ENCODE results near the gene RGL4.

The RGL4 gene

GRCh38 chr22:23684026-23684425 lies 6.8 kb upstream of the RGL4 start:
- H3K9ac ChIP-seq (ENCODE audit: low read length), result no peak overlapping the region
- no peaks in the 10 kb centered on the region for H3K27me3 ChIP-seq (ENCODE audit: control insufficient read depth, insufficient read depth, low read length)
- H3K4me3 ChIP-seq (ENCODE audit: low read length), result no peak overlapping the region
- peaks cover 23% of the 10 kb centered on the region for H3K36me3 ChIP-seq (ENCODE audit: control insufficient read depth, insufficient read depth, low read length)
- no peaks in the 10 kb centered on the region for H3K4me1 ChIP-seq (ENCODE audit: control insufficient read depth, insufficient read depth, low read length)
- no peak overlapping the region for H3K27ac ChIP-seq (ENCODE audit: low read depth, low read length)

GRCh38 chr22:23684561-23685031 lies 6.2 kb upstream of the RGL4 start:
- no peak overlapping the region for H3K9ac ChIP-seq (ENCODE audit: low read length)
- no peak overlapping the region for H3K27ac ChIP-seq (ENCODE audit: low read depth, low read length)
- H3K4me1 ChIP-seq (ENCODE audit: control insufficient read depth, insufficient read depth, low read length), result no peaks in the 10 kb centered on the region
- H3K4me3 ChIP-seq (ENCODE audit: low read length), result no peak overlapping the region
- peaks cover 22% of the 10 kb centered on the region for H3K36me3 ChIP-seq (ENCODE audit: control insufficient read depth, insufficient read depth, low read length)
- H3K27me3 ChIP-seq (ENCODE audit: control insufficient read depth, insufficient read depth, low read length), result no peaks in the 10 kb centered on the region

- Histone ChIP-seq H3K4me3 (ENCODE audit: low read length) (no peak overlapping the region), H3K27ac (ENCODE audit: low read depth, low read length) (no peak overlapping the region), H3K9ac (ENCODE audit: low read length) (no peak overlapping the region), H3K4me1 (ENCODE audit: control insufficient read depth, insufficient read depth, low read length) (no peaks in the 10 kb centered on the region), H3K27me3 (ENCODE audit: control insufficient read depth, insufficient read depth, low read length) (no peaks in the 10 kb centered on the region), H3K36me3 (ENCODE audit: control insufficient read depth, insufficient read depth, low read length) (peaks cover 18% of the 10 kb centered on the region)
These were observed 5.5 kb upstream of the RGL4 start for GRCh38 chr22:23685205-23685784.

- H3K9ac ChIP-seq (ENCODE audit: low read length), result no peak overlapping the region
- no peak overlapping the region for H3K4me3 ChIP-seq (ENCODE audit: low read length)
- H3K36me3 ChIP-seq (ENCODE audit: control insufficient read depth, insufficient read depth, low read length), result peaks cover 14% of the 10 kb centered on the region
- H3K27me3 ChIP-seq (ENCODE audit: control insufficient read depth, insufficient read depth, low read length), result no peaks in the 10 kb centered on the region
- no peak overlapping the region for H3K27ac ChIP-seq (ENCODE audit: low read depth, low read length)
- H3K4me1 ChIP-seq (ENCODE audit: control insufficient read depth, insufficient read depth, low read length), result no peaks in the 10 kb centered on the region
These were observed 4.3 kb upstream of the RGL4 start for GRCh38 chr22:23686416-23687024.

GRCh38 chr22:23688121-23688520 lies 2.7 kb upstream of the RGL4 start:
- no peak overlapping the region for H3K4me3 ChIP-seq (ENCODE audit: low read length)
- no peak overlapping the region for H3K9ac ChIP-seq (ENCODE audit: low read length)
- no peaks in the 10 kb centered on the region for H3K4me1 ChIP-seq (ENCODE audit: control insufficient read depth, insufficient read depth, low read length)
- no peak overlapping the region for H3K27ac ChIP-seq (ENCODE audit: low read depth, low read length)
- H3K27me3 ChIP-seq (ENCODE audit: control insufficient read depth, insufficient read depth, low read length), result no peaks in the 10 kb centered on the region
- peaks cover 5% of the 10 kb centered on the region for H3K36me3 ChIP-seq (ENCODE audit: control insufficient read depth, insufficient read depth, low read length)

GRCh38 chr22:23688571-23688970 lies 2.2 kb upstream of the RGL4 start:
- no peak overlapping the region for H3K9ac ChIP-seq (ENCODE audit: low read length)
- no peaks in the 10 kb centered on the region for H3K27me3 ChIP-seq (ENCODE audit: control insufficient read depth, insufficient read depth, low read length)
- peaks cover 1% of the 10 kb centered on the region for H3K36me3 ChIP-seq (ENCODE audit: control insufficient read depth, insufficient read depth, low read length)
- H3K27ac ChIP-seq (ENCODE audit: low read depth, low read length), result no peak overlapping the region
- H3K4me3 ChIP-seq (ENCODE audit: low read length), result no peak overlapping the region
- no peaks in the 10 kb centered on the region for H3K4me1 ChIP-seq (ENCODE audit: control insufficient read depth, insufficient read depth, low read length)

GRCh38 chr22:23689414-23689813 lies 1.4 kb upstream of the RGL4 start:
- no peaks in the 10 kb centered on the region for H3K4me1 ChIP-seq (ENCODE audit: control insufficient read depth, insufficient read depth, low read length)
- H3K27me3 ChIP-seq (ENCODE audit: control insufficient read depth, insufficient read depth, low read length), result no peaks in the 10 kb centered on the region
- peaks cover 4% of the 10 kb centered on the region for H3K36me3 ChIP-seq (ENCODE audit: control insufficient read depth, insufficient read depth, low read length)
- H3K4me3 ChIP-seq (ENCODE audit: low read length), result no peak overlapping the region
- H3K9ac ChIP-seq (ENCODE audit: low read length), result no peak overlapping the region
- H3K27ac ChIP-seq (ENCODE audit: low read depth, low read length), result no peak overlapping the region

GRCh38 chr22:23691748-23692423 lies 1.1 kb downstream of the RGL4 start:
- Histone ChIP-seq H3K9ac (ENCODE audit: low read length) (no peak overlapping the region), H3K4me3 (ENCODE audit: low read length) (no peak overlapping the region), H3K36me3 (ENCODE audit: control insufficient read depth, insufficient read depth, low read length) (peaks cover 10% of the 10 kb centered on the region), H3K27ac (ENCODE audit: low read depth, low read length) (no peak overlapping the region), H3K4me1 (ENCODE audit: control insufficient read depth, insufficient read depth, low read length) (no peaks in the 10 kb centered on the region), H3K27me3 (ENCODE audit: control insufficient read depth, insufficient read depth, low read length) (no peaks in the 10 kb centered on the region)

GRCh38 chr22:23692598-23693291 lies 1.9 kb downstream of the RGL4 start:
- Histone ChIP-seq H3K36me3 (ENCODE audit: control insufficient read depth, insufficient read depth, low read length) (peaks cover 10% of the 10 kb centered on the region), H3K9ac (ENCODE audit: low read length) (no peak overlapping the region), H3K4me3 (ENCODE audit: low read length) (no peak overlapping the region), H3K27me3 (ENCODE audit: control insufficient read depth, insufficient read depth, low read length) (no peaks in the 10 kb centered on the region), H3K27ac (ENCODE audit: low read depth, low read length) (no peak overlapping the region), H3K4me1 (ENCODE audit: control insufficient read depth, insufficient read depth, low read length) (no peaks in the 10 kb centered on the region)

- Histone ChIP-seq H3K9ac (ENCODE audit: low read length) (no peak overlapping the region), H3K27me3 (ENCODE audit: control insufficient read depth, insufficient read depth, low read length) (no peaks in the 10 kb centered on the region), H3K4me1 (ENCODE audit: control insufficient read depth, insufficient read depth, low read length) (no peaks in the 10 kb centered on the region), H3K4me3 (ENCODE audit: low read length) (no peak overlapping the region), H3K27ac (ENCODE audit: low read depth, low read length) (no peak overlapping the region), H3K36me3 (ENCODE audit: control insufficient read depth, insufficient read depth, low read length) (peaks cover 13% of the 10 kb centered on the region)
These were observed 3.3 kb downstream of the RGL4 start for GRCh38 chr22:23693979-23694680.

GRCh38 chr22:23695141-23695540 lies 4.3 kb downstream of the RGL4 start:
- no peak overlapping the region for H3K27ac ChIP-seq (ENCODE audit: low read depth, low read length)
- H3K27me3 ChIP-seq (ENCODE audit: control insufficient read depth, insufficient read depth, low read length), result no peaks in the 10 kb centered on the region
- peaks cover 14% of the 10 kb centered on the region for H3K36me3 ChIP-seq (ENCODE audit: control insufficient read depth, insufficient read depth, low read length)
- H3K4me1 ChIP-seq (ENCODE audit: control insufficient read depth, insufficient read depth, low read length), result no peaks in the 10 kb centered on the region
- no peak overlapping the region for H3K9ac ChIP-seq (ENCODE audit: low read length)
- H3K4me3 ChIP-seq (ENCODE audit: low read length), result no peak overlapping the region

Measured in rectal smooth muscle tissue (tissue), 1 donor.